ENCODE results near the gene DNPH1.

Gene DNPH1

DNA sequence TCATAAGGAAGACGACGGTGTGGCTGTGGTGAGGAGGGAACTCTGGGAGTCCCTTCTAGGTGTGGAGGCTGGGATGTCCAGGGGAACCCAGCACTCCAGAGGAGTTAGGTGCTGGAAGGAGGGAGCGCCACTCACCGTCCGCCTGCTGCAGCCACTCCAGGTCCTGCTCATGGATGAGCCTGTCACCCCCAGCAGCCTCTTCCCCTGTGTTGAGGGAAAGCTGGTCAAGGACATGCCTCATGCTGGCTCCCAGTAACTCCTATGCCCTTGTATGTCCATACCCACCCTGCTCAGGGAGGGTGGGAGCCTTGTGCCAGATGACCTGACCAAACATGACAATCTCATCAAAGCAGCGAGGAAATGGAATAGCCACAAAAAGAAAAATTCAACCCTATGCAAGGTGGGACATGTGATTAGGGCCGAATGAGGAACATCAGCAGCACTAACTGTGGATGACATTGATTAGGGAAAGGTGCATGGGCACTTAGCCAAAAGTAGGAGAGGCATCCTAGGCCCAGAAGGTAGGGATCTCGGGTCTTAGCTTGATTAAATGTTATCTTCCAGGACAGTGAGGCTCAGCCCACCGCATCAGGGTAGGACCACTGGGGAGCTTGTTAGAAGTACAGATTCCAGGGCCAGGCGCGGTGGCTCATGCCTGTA lies 3.0 kb downstream of the DNPH1 start:
- peaks cover 32% of the 10 kb centered on the region for H3K27me3 ChIP-seq
- H3K36me3 ChIP-seq, result peaks cover 39% of the 10 kb centered on the region
- H3K4me1 ChIP-seq (ENCODE audit: control insufficient read depth in 1 of 2, insufficient read depth in 1 of 2, low read depth in 1 of 2, low read length in 1 of 2), result peaks cover 7 to 11% of the 10 kb centered on the region in 2 experiments
- H3K9me3 ChIP-seq, result no peaks in the 10 kb centered on the region
- TF ChIP-seq, protein P1, sequence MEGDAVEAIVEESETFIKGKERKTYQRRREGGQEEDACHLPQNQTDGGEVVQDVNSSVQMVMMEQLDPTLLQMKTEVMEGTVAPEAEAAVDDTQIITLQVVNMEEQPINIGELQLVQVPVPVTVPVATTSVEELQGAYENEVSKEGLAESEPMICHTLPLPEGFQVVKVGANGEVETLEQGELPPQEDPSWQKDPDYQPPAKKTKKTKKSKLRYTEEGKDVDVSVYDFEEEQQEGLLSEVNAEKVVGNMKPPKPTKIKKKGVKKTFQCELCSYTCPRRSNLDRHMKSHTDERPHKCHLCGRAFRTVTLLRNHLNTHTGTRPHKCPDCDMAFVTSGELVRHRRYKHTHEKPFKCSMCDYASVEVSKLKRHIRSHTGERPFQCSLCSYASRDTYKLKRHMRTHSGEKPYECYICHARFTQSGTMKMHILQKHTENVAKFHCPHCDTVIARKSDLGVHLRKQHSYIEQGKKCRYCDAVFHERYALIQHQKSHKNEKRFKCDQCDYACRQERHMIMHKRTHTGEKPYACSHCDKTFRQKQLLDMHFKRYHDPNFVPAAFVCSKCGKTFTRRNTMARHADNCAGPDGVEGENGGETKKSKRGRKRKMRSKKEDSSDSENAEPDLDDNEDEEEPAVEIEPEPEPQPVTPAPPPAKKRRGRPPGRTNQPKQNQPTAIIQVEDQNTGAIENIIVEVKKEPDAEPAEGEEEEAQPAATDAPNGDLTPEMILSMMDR (IDR thresholded peaks at IDR 0.05), result no peak
- H3K4me3 ChIP-seq (ENCODE audit: low read depth in 1 of 2, low read length in 1 of 2), result no peak overlapping the region
- H3K27ac ChIP-seq, result no peak overlapping the region

DNA sequence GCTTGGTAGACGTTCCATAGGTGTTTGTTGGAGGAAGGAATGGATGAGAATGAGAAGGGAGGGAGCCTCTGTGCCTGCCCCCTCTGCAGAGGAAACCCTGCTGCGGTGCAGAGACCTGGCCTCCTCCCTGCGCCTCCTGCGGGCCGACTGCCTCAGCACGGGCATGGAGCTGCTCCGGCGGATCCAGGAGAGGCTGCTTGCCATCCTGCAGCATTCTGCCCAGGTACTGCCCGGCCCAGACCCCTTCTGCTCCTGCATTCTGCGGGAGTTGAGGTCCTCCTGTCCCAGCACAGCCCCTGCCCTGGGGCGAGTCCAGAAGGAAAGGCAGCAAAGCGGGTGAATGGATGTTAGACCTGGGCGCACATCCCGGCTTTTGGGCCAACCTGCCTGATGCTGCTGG lies 6.1 kb downstream of the DNPH1 start:
- Histone ChIP-seq H3K4me3 (ENCODE audit: low read depth in 1 of 2, low read length in 1 of 2) (no peak overlapping the region), H3K36me3 (peaks cover 66% of the 10 kb centered on the region), H3K27ac (no peak overlapping the region), H3K4me1 (ENCODE audit: control insufficient read depth in 1 of 2, insufficient read depth in 1 of 2, low read depth in 1 of 2, low read length in 1 of 2) (no peaks in the 10 kb centered on the region), H3K27me3 (peaks cover under 1% of the 10 kb centered on the region), H3K9me3 (no peaks in the 10 kb centered on the region)
- TF ChIP-seq, protein P1 (IDR thresholded peaks at IDR 0.05), result no peak

DNA sequence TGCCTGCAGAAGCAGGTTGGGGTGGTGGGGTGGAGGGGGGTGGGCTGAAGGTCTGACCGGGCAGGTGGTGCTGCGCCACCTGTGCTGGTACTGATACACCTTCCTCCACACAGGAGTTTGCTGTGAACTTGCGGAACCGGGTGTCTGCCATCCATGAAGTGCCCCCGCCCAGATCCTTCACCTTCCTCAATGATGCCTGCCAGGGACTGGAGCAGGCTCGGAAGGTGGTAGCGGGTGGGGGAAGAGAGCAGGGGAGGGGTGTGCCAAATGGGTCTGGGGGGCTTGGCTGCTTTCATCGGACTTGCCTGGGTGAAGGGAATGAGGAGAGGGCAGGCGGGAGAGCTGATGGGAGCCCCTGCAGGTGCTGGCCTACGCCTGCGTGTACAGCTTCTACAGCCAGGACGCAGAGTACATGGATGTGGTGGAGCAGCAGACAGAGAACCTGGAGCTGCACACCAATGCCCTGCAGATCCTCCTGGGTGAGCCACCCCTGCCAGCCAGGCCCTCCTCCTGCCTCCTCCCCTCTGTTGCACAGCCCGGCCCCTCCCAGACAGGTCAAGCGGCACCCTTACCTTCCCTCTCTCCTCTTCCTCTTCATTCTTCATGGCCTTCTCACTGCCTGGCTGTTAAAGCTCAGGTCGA lies 6.7 kb downstream of the DNPH1 start:
- Histone ChIP-seq H3K36me3 (peaks cover 72% of the 10 kb centered on the region), H3K4me1 (ENCODE audit: control insufficient read depth in 1 of 2, insufficient read depth in 1 of 2, low read depth in 1 of 2, low read length in 1 of 2) (no peaks in the 10 kb centered on the region), H3K4me3 (ENCODE audit: low read depth in 1 of 2, low read length in 1 of 2) (no peak overlapping the region)

DNA sequence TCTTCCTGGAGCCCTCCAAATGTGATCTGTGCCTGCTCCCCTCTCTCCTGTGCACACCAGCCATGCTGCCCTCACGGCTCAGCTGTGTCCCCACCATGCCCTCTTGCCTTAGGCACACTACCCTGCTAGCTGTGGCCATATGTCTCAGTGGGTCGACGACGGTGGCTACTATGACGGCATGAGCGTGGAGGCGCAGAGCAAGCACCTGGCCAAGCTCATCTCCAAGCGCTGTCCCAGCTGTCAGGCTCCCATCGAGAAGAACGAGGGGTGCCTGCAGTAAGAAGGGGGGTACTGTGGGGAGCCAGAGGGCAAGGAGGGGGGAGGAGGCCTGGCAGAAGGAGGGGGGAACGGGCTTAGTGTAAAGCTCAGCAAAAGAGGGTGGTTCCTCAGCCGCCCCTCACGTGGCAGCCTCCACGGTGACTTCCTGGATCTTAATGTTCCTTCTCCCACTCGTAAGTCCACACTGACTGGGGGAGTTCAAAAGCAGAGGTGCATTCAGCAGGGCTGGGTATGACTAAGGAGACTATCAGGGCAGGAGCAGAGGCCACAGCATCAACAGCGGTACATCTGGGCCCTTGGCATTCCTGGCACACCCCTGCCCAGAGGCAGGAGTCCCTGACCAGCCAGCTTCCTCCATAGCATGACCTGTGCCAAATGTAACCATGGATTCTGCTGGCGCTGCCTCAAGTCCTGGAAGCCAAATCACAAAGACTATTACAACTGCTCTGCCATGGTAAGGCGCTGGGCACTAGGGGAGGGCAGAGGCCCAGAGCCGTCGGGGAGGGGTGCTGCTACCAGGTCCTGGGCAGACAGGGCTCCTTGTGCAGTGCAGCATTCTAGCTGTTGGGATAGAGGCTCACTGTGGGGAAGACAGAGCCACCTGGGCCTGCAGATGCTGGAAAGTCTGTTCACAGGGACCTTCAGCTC lies 8.0 kb downstream of the DNPH1 start:
- peaks cover 85% of the 10 kb centered on the region for H3K36me3 ChIP-seq
- H3K4me1 ChIP-seq (ENCODE audit: control insufficient read depth in 1 of 2, insufficient read depth in 1 of 2, low read depth in 1 of 2, low read length in 1 of 2), result no peaks in the 10 kb centered on the region
- no peaks in the 10 kb centered on the region for H3K9me3 ChIP-seq
- TF ChIP-seq, protein P1 (IDR thresholded peaks at IDR 0.05), result no peak
- no peak overlapping the region for H3K4me3 ChIP-seq (ENCODE audit: low read depth in 1 of 2, low read length in 1 of 2)
- no peak overlapping the region for H3K27ac ChIP-seq
- H3K27me3 ChIP-seq, result no peaks in the 10 kb centered on the region

More for the DNA sequence above, 6.7 kb downstream of the DNPH1 start:
- TF ChIP-seq, protein P1 (IDR thresholded peaks at IDR 0.05), result no peak
- H3K9me3 ChIP-seq, result no peaks in the 10 kb centered on the region
- no peaks in the 10 kb centered on the region for H3K27me3 ChIP-seq
- H3K27ac ChIP-seq, result no peak overlapping the region

DNA sequence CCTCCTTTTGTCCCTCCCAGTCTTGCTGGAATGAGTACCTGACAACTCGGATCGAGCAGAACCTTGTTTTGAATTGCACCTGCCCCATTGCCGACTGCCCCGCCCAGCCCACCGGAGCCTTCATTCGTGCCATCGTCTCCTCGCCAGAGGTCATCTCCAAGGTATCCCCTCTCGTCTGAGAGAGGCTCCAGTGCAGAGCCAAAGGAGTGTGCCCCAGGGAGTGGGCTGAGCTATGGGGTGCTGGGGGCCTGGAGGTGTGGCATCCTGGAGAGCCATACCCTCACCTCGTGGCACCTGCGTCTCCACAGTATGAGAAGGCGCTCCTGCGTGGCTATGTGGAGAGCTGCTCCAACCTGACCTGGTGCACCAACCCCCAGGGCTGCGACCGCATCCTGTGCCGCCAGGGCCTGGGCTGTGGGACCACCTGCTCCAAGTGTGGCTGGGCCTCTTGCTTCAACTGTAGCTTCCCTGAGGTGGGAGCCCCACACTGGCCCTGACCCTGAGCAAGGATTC lies 8.8 kb downstream of the DNPH1 start:
- Histone ChIP-seq H3K9me3 (no peaks in the 10 kb centered on the region), H3K4me1 (ENCODE audit: control insufficient read depth in 1 of 2, insufficient read depth in 1 of 2, low read depth in 1 of 2, low read length in 1 of 2) (no peaks in the 10 kb centered on the region), H3K4me3 (ENCODE audit: low read depth in 1 of 2, low read length in 1 of 2) (no peak overlapping the region), H3K27ac (no peak overlapping the region), H3K27me3 (no peaks in the 10 kb centered on the region), H3K36me3 (peaks cover 93% of the 10 kb centered on the region)
- TF ChIP-seq, protein P1 (IDR thresholded peaks at IDR 0.05), result no peak
